ENCODE results near the gene LMF1.

The LMF1 gene

DNA sequence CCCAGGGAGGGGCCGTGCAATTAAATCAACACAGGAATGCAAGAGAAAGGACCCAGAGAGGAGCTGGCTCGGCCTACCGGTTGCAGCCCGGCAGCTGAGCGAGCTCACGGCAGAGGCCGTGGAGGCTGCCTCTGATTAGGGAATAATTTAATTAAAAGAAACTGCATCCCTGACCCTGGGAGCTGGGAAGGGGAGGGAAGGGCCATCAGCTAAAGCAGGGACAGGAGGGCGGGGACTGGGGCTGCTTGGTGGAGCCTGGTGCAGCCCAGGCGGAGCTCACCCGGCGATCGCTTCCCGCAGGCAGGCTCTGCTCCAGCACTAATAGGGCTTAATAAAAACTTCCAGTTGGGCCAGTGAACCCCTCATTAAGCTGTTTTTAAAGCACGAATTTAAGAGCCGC lies 43.4 kb downstream of the LMF1 start:
- no peak for DNase-seq

DNA sequence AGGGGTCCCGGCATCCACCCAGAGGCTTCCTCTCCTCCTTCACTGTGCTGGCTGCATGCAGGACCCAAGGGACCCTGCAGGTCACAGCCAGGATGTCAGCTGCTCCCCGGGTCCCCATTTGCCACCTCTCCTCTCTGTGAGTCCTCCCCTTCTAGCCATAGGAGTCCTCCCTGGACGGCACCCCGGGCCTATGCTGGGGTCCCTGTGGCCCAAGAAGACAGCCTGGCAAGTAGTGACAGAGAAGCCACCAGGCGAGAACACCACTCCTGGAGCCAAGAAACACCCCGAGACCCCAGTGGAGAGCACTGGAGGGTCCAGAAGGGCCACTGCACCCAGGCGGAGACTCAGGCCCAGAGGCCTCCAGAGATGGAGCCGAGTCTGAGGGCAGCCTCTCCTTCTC lies 44.1 kb downstream of the LMF1 start:
- DNase-seq, result no peak

GRCh38 chr16:924806-925205 lies 46.0 kb downstream of the LMF1 start:
- no peak for DNase-seq

GRCh38 chr16:924063-924462 lies 46.7 kb downstream of the LMF1 start:
- DNase-seq, result no peak

DNA sequence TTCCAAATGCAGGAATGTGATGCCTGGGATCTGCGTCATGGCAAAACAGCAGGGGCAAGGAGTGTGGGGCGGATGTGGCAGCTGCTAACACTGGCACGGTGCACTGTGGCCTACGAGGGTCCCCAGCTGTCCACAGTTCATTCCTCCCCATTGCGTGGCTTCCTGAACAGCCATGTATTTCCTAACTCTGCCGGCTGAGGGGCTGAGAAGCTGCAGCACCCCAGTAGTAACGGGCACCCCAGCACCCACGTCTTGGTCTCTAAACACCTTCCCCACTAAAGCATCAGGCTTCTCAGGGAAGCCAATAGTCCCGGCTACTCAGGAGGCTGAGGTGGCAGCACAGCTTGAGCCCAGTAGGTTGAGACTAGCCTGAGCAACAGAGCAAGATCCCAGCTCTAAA lies 47.6 kb downstream of the LMF1 start:
- no peak for DNase-seq

GRCh38 chr16:922051-922450 lies 48.7 kb downstream of the LMF1 start:
- DNase-seq, result no peak

DNA sequence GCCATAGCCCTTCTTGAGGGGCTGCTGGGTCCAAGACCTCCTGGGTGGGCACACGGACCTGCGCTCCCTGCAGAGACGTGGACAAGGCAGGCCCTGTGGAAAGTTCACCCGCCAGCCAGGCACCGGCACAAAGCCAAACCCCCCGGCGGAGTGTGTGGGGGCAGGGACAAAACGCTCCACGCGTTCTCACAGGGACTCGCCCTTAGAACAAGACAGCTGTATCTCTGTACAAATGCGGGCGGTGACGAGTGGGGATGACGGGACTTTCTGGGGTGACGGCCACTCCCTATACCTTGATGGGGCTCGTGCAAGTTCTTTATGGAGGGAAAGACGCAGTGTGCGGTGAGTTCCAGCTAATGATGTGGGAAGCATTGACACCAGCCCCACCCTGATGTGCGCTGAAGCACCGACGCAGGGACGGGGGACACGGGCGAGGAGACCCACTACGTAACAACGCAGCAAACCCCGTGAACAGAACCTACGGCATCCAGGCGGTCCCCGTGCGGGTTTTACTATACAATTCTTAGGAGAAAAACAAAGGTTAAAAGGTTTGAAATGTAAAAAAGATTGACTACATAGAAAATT lies 49.4 kb downstream of the LMF1 start:
- DNase-seq, result no peak

GRCh38 chr16:920717-921116 lies 50.1 kb downstream of the LMF1 start:
- DNase-seq, result no peak

DNA sequence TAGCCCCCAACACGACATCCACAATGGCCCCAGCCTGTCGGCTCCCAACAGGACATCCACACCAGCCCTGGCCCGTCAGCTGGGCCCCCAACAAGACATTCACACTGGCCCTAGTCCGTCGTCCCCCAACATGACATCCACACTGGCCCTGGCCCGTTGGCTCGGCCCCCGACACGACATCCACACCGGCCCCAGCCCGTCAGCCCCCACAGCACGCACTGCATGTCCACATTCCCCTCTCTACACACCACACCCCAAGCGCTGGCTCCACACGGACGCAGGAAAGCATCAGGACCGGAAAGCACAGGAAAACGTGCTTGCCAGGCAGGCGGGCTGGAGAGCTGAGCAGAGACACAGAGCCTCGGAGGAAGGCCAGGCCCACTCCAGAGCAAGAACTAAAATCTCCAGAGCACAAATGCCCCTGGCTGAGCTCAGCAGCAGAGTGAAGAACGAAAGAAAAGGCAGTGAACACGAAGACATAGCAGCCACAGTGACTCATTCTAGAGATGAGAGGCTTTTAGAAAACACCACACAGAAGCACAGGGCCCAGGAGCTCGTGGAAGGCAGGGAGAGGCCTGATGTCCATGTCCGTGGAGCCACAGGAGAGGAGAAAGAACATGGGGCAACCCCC lies 50.6 kb downstream of the LMF1 start:
- no peak for DNase-seq

DNA sequence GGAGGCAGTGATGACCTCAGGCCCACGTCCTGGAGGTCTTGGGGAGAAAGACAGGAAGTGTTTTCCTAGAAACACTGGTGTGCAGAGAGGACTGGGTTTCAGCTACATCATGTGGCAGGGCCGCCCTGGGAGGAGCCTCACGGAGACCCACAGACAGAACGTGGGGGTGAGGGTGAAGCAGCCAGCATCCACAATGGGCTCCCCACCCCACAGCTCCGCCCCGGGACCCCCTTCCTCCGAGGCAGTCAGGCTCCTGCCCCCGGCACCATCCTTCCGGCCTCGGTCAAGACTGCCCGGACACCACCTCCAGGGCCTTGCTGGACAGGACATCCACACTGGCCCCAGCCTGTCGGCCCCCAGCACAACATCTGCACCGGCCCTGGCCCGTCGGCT lies 51.1 kb downstream of the LMF1 start:
- no peak for DNase-seq

- DNase-seq, result no peak
These were observed 51.8 kb downstream of the LMF1 start for GRCh38 chr16:918741-919657.

GRCh38 chr16:918068-918467 lies 52.7 kb downstream of the LMF1 start:
- DNase-seq, result no peak

DNA sequence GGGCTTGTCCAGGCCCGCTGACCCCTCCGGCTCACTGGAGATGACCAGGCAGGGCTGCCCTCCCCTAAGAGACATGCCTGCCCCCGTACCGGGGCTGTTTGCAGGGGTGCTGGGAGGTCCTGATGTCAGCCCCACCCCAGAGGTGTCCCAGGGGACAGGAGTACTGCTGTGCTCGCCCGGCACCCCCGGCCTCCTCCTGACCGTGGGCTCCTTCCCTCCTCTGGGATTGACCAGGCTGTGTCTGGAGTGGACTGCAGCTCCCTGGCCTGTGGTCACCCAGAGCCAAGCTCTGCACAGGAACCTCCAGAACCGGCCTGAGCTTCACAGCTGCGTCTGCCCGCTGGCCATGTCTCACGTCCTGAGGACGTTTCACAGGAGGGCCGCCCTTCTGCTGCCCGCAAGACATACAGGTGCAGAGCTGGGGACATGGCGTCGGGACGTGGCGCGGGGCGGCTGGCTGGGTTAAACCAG lies 53.2 kb downstream of the LMF1 start:
- no peak for DNase-seq

DNA sequence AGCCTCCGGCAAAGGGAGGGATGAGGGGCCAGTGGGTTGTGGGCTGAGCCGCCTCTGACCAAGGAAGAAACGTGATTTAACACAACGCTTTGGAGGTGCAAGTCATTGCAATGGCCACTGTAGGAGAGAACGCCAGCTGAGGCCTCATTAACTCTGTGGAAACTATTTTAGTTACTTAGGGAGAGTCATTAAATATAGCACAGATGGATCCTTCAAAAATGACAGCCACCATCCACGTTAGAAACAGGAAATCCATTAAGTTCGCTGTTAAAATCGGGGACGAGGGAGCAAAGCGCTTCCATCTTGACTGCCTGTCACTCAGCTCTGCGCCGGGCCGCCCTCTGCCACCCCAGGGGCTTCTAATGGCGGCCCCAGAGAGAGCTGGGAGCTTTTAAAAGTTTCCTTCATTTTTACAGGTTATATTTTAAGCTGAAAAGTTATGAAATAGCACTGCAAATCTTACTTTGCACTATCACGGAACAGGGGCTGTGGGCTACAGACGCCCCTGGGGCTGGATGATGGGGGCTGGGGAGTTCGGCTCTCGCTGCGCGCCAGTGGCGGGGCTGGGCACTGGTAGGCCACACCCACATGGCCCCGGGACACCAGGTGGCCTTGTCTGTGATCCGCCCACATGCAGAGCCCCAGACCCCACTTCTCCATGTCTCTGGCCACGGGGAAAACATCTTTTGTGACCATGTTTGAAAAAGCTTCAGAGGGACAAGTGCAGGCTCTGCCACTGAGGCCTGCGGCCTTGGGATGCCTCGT lies 54.6 kb downstream of the LMF1 start:
- DNase-seq, result no peak

GRCh38 chr16:915546-915945 lies 55.2 kb downstream of the LMF1 start:
- DNase-seq, result no peak

DNA sequence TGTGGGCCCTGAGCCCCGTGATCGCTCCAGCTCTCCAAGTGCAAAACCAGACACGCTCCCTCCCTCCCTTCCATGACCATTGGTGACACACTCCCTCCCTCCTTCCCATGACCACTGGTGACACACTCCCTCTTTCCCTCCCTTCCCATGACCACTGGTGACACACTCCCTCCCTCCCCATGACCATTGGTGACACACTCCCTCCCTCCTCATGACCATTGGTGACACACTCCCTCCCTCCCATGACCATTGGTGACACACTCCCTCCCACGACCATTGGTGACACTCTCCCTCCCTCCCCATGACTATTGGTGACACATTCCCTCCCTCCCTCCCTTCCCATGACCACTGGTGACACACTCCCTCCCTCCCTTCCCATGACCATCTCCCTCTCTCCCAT lies 56.3 kb downstream of the LMF1 start:
- DNase-seq, result no peak

- no peak for DNase-seq
These were observed 56.9 kb downstream of the LMF1 start for GRCh38 chr16:913817-914439.

- no peak for DNase-seq
These were observed 57.8 kb downstream of the LMF1 start for GRCh38 chr16:912684-913613.

DNA sequence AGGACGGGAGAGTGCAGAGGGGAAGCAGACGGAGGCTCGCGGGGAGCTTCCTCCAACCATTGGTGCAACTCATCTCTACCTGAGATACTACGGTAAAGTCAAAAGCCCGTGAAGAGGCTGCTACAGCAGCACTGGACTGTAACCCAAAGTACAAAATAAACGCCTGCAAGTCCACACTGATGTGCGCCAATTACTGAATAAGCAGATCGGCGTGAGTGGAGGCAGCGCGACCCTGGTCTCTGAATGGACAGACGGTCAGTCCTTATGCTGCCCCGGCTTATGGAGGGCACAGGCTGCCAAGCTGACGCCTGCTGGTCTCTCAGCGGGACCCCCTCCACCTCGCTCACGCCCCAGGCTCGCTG lies 58.5 kb downstream of the LMF1 start:
- no peak for DNase-seq

DNA sequence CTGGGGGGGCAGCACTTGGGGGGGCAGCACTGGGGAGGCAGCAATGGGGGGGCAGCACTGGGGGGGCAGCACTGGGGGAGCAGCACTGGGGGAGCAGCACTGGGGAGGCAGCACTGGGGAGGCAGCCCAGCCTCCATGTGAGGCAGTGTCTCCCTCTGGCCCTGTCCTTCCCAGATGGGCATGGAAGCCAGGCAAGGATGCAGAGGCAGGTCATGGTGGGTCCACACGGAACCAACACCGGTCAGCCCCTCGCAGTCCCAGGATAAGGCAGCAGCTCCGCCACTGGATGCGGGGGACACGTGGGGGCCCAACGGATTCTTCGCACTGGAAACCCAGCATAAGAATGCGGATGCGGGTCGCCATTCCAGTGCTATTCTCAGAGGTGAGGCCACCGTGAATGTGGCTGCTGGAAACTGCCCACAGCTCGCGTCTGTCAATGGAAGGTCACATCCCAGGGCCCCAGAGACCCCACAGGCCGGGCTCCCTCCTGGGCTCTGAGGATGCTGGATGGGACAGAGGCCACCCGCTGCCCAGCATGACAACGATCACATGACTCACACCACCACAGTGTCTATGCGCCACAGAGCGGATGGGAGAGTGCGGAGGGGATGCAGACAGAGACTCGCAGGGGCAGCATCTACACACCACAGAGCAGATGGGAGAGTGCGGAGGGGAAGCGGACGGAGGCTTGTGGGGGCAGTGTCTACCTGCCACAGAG lies 59.0 kb downstream of the LMF1 start:
- no peak for DNase-seq

GRCh38 chr16:911101-911500 lies 59.7 kb downstream of the LMF1 start:
- no peak for DNase-seq
